Femur (tissue), 1 donor: Measurements from ENCODE around the gene AAMP.
A peak's percentile ranks its signal among the peaks of the same experiment; 100 is the strongest.
"Not testable (repeated sequence)": the region's sequence is repeated elsewhere in the genome, so short reads cannot be mapped to it uniquely, and the experiment has no call there.

Source experiments
- DNase-seq: peaks from one replicate; pipeline ENCODE4 v3.0.0-alpha.2; 2017

Gene AAMP

GRCh38 chr2:218273908-218274249 lies 3.9 kb upstream of the AAMP start:
- DNase-seq: no peak

- not testable (repeated sequence) for DNase-seq
Observed at GRCh38 chr2:218273214-218273907, 3.4 kb upstream of the AAMP start.

GRCh38 chr2:218272531-218273212 lies 2.7 kb upstream of the AAMP start:
- DNase-seq: peak; percentile 89

GRCh38 chr2:218271865-218272530 lies 2.1 kb upstream of the AAMP start:
- no peak for DNase-seq

- no peak for DNase-seq
Observed at GRCh38 chr2:218271487-218271797, 1.5 kb upstream of the AAMP start.

GRCh38 chr2:218270721-218271486 lies 967 bp upstream of the AAMP start:
- no peak for DNase-seq

- no peak for DNase-seq
Observed at GRCh38 chr2:218267259-218267658, 2.7 kb downstream of the AAMP start.

- DNase-seq: no peak
Observed at GRCh38 chr2:218266316-218266979, 3.5 kb downstream of the AAMP start.

GRCh38 chr2:218265626-218266025 lies 4.3 kb downstream of the AAMP start:
- DNase-seq: no peak

- no peak for DNase-seq
Observed at GRCh38 chr2:218264773-218265561, 5.0 kb downstream of the AAMP start.

GRCh38 chr2:218263817-218264641 lies 5.9 kb downstream of the AAMP start:
- DNase-seq: no peak

GRCh38 chr2:218262631-218263586 lies 7.0 kb downstream of the AAMP start:
- no peak for DNase-seq

- DNase-seq: no peak
Observed at GRCh38 chr2:218262237-218262600, 7.7 kb downstream of the AAMP start.

- DNase-seq: no peak
Observed at GRCh38 chr2:218261423-218262236, 8.3 kb downstream of the AAMP start.

GRCh38 chr2:218260742-218261422 lies 9.1 kb downstream of the AAMP start, which contains the start of gene GPBAR1:
Gene GPBAR1, plus strand, starts transcription at chr2:218261015. Its CDS starts 1,710 bp downstream, at chr2:218262725.
- no peak for DNase-seq

GRCh38 chr2:218260166-218260565 lies 9.8 kb downstream of the AAMP start:
- DNase-seq: no peak

GRCh38 chr2:218259099-218259961 lies 10.6 kb downstream of the AAMP start:
- DNase-seq: no peak
